Breast epithelium (tissue), 4 donors: Measurements from ENCODE around the gene ZNF688. TPM values are rescaled to one million over a fixed set of nuclear protein-coding genes. Genes with fewer than 3 reads are reported as not detected.
A peak's percentile ranks its signal among the peaks of the same experiment; 100 is the strongest.

ENCODE experiments used
- DNase-seq, 2 donors: peaks; one replicate each; pipeline ENCODE4 v3.0.0-alpha.2; 2019; ENCODE audit warnings: low spot score in 2 of 2
- H3K27ac ChIP-seq, 2 donors: fragments of 200-600 bp; sonication (generic) in 1 of 2; one replicate each; pipeline ENCODE4 v1.5.1; 2016 to 2019; ENCODE audit warnings: mild to moderate bottlenecking in 1 of 2
- H3K27me3 ChIP-seq, 2 donors: fragments of 200-600 bp; sonication (generic) in 1 of 2; one replicate each; pipeline versions ENCODE4 v1.5.1 to v1.6.0; 2017 to 2019; ENCODE audit warnings: control low read depth in 1 of 2, mild to moderate bottlenecking in 1 of 2
- H3K36me3 ChIP-seq: fragments of 200-600 bp; one replicate; pipeline ENCODE4 v1.5.1; 2019
- H3K4me1 ChIP-seq, 2 donors: fragments of 200-600 bp; sonication (generic); one replicate each; pipeline ENCODE4 v1.5.1; 2016 to 2019; ENCODE audit warnings: control low read depth in 1 of 2
- H3K4me3 ChIP-seq, 3 donors: fragments of 200-600 bp; sonication (generic); 1 replicate in 2 of 3; 2 replicates in 1 of 3; pipeline ENCODE4 v1.5.1; 2016 to 2019; ENCODE audit warnings: mild to moderate bottlenecking in 3 of 3, moderate library complexity in 2 of 3
- H3K9me3 ChIP-seq, 2 donors: fragments of 200-600 bp; sonication (generic) in 1 of 2; one replicate each; pipeline ENCODE4 v1.5.1; 2016 to 2019; ENCODE audit warnings: control low read depth in 1 of 2
- POLR2A ChIP-seq: fragments of 450-650 bp; IDR thresholded peaks from one replicate; pipeline ENCODE4 v1.6.1; 2016; ENCODE audit warnings: antibody characterized with exemption, mild to moderate bottlenecking, moderate library complexity
- POLR2AphosphoS5 ChIP-seq, 3 donors: sonication (generic); formaldehyde crosslinking; IDR thresholded peaks; one replicate each; pipeline ENCODE4 v1.6.1; 2017; ENCODE audit warnings: antibody characterized with exemption in 3 of 3
- intact Hi-C: fragments of 100-400 bp; cut with DNase I; formaldehyde crosslinking; loops from one replicate; pipeline ENCODE4 v1.15.1; 2023; ENCODE audit warnings: low total_unique reads
- total RNA-seq, 3 donors: library from RNA; depleted of rRNA; stranded (reverse); fragments of >200 nt; gene quantifications; one replicate each; pipeline ENCODE4 v1.1.0, GENCODE V29; 2016
- TF ChIP-seq, protein P1 (sequence below), 3 donors: fragments of 450-650 bp; IDR thresholded peaks; one replicate each; pipeline ENCODE4 v1.5.1; 2016 to 2017; ENCODE audit warnings: antibody characterized with exemption in 3 of 3, mild to moderate bottlenecking in 3 of 3, moderate library complexity in 3 of 3

ZNF688 gene
- total RNA-seq, 3 donors from 2014 or later: 17.4 to 18.4 (median 18.4) TPM

DNA sequence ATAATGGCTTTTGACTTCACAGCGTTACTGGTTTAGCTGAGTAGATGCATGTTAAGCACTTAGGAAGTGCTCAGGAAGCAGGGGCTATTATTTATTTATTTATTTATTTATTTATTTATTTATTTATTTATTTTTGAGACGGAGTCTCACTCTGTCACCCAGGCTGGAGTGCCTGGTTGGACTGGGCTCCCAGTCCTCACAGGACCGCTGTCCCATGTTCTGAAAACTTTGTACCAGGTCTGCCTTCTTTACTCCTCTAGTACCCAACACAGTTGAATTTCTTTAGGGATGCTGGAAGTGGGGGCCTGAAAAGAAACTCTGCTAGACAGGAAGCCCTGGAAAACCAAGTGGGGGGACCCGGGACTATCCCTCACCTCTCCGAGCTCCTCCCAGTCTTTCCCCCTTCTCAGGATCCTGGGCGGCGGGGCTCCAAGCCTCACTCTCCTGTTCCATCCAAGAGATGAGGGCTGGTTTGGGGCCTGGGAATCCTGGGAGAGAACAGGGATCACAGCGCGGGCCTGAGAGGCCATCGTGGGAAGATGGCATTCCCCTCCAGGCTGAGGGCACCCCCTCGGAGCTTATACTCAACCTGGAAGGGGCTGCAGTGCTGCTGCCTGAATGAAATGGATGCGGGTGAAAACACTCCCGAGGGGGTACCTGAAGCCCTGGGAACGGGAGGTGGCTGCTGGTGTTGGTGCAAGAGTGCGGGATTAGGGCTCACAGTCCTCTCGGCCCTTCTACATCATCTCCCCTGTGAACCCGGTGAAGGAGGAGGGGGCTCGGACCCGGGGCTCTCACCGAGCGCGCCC is 674 bp downstream of the ZNF688 start:
- H3K27ac ChIP-seq: peak overlapping the region; percentile 98
- H3K4me1 ChIP-seq: peaks cover 3 to 8% of the 10 kb centered on the region in 2 donors
- DNase-seq: no peak
- no peaks in the 10 kb centered on the region for H3K27me3 ChIP-seq
- H3K4me3 ChIP-seq: peak overlapping the region; percentile 80 to 89 (median 84)
- no peaks in the 10 kb centered on the region for H3K36me3 ChIP-seq
- TF ChIP-seq POLR2AphosphoS5 (IDR thresholded peaks at IDR 0.05): no peak
- no peak for TF ChIP-seq POLR2A
- TF ChIP-seq, protein P1, sequence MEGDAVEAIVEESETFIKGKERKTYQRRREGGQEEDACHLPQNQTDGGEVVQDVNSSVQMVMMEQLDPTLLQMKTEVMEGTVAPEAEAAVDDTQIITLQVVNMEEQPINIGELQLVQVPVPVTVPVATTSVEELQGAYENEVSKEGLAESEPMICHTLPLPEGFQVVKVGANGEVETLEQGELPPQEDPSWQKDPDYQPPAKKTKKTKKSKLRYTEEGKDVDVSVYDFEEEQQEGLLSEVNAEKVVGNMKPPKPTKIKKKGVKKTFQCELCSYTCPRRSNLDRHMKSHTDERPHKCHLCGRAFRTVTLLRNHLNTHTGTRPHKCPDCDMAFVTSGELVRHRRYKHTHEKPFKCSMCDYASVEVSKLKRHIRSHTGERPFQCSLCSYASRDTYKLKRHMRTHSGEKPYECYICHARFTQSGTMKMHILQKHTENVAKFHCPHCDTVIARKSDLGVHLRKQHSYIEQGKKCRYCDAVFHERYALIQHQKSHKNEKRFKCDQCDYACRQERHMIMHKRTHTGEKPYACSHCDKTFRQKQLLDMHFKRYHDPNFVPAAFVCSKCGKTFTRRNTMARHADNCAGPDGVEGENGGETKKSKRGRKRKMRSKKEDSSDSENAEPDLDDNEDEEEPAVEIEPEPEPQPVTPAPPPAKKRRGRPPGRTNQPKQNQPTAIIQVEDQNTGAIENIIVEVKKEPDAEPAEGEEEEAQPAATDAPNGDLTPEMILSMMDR (IDR thresholded peaks at IDR 0.05): no peak
- intact Hi-C loops: no loop called here
- no peaks in the 10 kb centered on the region for H3K9me3 ChIP-seq

DNA sequence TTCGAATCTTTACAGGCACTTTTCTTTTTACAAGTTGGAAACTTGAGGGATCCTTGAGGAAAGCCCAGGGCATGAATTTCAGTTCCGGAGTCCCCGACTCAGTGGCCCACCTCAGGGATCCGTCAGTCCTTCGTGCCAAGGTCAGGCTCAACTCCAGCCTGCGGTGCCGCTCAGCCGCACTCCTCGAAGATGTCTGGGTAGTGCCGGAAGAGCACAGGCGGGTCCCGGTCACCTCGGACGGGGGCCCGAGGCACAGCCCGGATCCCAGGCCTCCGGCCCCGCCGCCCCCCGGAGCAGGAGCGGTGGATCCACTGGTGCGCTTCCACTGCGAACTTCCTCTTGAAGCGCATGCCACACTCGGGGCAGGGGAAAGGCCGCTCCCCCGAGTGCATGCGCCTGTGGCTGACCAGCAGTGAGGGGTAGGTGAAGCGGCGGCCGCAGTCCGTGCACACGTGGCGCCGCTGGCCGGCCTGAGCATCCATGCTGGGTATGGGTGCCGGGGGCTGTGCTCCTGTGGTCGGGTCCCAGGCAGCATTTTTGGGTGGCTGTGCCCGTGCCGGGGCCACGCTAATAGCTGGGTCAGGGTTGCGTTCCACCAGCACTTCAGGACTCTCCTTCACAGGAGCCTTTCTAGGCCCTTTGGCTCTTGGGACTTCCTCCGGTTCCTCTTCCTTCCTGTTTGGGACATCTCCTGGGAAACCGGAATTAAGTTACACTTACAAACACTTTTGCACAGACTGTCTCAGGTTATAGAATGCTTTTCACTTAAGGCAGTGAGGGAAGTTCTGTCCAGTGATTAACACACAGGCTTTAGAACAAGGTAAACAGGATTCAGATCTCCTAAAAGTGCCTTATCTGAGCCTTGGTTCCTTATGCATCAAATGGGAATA is 1.5 kb downstream of the ZNF688 start:
- DNase-seq: no peak
- no peaks in the 10 kb centered on the region for H3K36me3 ChIP-seq
- TF ChIP-seq POLR2AphosphoS5 (IDR thresholded peaks at IDR 0.05) (no peak), POLR2A (no peak)
- peak overlapping the region; percentile 49 to 98 for H3K27ac ChIP-seq
- H3K9me3 ChIP-seq: no peaks in the 10 kb centered on the region
- peaks cover 3 to 8% of the 10 kb centered on the region in 2 donors for H3K4me1 ChIP-seq
- intact Hi-C loops: no loop called here
- H3K27me3 ChIP-seq: no peaks in the 10 kb centered on the region
- peak overlapping the region in 2 of 3 donors; percentile 84 to 89 for H3K4me3 ChIP-seq

DNA sequence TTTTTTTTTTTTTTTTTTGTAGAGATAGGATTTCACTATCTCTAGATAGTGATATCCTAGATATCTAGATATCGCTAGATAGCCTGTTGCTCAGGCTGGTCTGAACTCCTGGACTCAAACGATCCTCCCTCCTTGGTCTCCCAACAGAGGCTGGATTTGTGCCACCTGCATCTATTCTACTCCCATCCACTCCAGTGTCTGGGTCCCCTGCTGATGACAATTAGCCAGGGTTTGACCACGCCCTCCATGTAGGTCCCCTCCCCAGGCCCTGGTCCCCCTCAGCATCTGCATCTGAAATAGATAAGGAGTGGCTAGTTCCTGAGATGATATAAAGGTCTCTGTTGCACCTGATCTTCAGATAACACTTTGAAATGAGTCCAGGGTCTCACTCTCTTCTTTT is 2.2 kb downstream of the ZNF688 start:
- H3K4me3 ChIP-seq: no peak overlapping the region
- no peaks in the 10 kb centered on the region for H3K36me3 ChIP-seq
- H3K4me1 ChIP-seq: peaks cover 3 to 8% of the 10 kb centered on the region in 2 donors
- intact Hi-C loops: no loop called here
- TF ChIP-seq, protein P1 (IDR thresholded peaks at IDR 0.05): no peak
- H3K9me3 ChIP-seq: no peaks in the 10 kb centered on the region
- no peaks in the 10 kb centered on the region for H3K27me3 ChIP-seq
- no peak for DNase-seq
- no peak overlapping the region for H3K27ac ChIP-seq

DNA sequence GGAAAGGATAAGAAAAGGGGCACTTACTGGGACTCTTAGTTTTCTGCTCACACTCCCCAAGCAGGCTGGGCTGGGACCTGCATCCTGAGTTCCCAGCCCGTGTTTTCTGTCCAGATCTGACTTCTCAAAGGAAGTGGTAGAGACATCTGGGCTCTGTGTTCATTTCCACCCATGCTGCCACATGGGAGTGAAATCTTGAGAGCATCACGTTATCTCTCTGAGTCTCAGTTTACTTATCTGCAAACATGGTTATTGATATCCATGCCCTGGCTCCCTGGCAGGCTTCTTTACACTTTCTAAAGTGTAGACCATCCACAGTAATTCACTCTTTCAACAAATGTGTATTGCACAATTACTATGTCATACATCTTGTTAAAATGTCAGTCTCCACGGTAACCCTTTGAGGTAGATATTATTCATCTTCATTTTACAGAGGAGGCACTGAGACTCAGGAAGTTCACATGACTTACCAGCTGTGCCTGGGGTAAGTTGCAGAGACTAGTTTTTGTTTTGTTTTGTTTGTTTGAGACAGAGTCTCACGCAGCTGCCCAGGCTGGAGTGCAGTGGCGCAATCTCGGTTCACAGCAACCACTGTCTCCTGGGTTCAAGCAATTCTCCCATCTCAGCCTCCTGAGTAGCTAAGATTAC is 3.4 kb downstream of the ZNF688 start:
- Histone ChIP-seq H3K27me3 (no peaks in the 10 kb centered on the region), H3K36me3 (no peaks in the 10 kb centered on the region), H3K4me1 (peaks cover 3 to 8% of the 10 kb centered on the region in 2 donors), H3K4me3 (no peak overlapping the region), H3K27ac (no peak overlapping the region), H3K9me3 (no peaks in the 10 kb centered on the region)
- no peak for DNase-seq
- intact Hi-C loops: no loop called here
- TF ChIP-seq, protein P1 (IDR thresholded peaks at IDR 0.05): no peak
- TF ChIP-seq POLR2AphosphoS5 (IDR thresholded peaks at IDR 0.05) (no peak), POLR2A (no peak)

DNA sequence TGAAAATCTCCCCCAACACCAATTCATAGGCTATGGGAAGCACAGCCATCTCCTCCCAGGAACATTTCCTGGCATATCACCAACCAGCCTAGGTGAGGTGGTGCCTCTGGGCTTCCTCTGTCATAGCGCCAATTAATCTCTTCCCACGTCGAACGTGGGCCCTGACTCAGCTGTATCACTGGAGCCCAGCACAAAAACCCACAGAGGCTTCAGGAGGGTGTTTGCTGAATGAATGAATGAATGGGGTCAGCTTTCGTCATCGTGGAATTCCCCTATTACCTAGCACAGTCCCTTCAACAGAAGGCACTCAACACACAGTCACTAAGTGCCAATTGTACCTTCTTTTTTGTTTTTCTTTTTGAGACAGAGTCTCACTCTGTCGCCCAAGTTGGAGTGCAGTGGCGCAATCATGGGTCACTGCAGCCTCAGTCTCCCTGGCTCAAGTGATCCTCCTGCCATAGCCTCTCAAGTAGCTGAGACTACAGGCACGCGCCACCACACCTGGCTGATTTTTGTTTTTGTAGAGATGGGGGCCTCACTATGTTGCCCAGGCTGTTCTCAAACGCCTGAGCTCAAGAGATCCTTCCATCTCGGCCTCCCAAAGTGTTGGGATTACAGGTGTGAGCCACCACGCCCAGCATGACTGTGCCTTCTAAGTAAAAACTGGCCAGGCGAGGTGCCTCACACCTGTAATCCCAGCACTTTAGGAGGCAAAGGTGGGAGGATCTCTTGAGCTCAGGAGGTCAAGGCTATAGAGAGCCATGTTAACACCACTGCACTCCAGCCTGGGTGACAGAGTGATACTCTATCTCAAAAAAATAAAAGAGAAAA is 4.1 kb downstream of the ZNF688 start:
- DNase-seq: no peak

More for the DNA sequence above, 4.1 kb downstream of the ZNF688 start:
- no peak overlapping the region for H3K27ac ChIP-seq
- intact Hi-C loops: no loop called here
- no peak overlapping the region for H3K4me3 ChIP-seq
- no peaks in the 10 kb centered on the region for H3K27me3 ChIP-seq
- no peaks in the 10 kb centered on the region for H3K9me3 ChIP-seq
- H3K4me1 ChIP-seq: peaks cover 3 to 8% of the 10 kb centered on the region in 2 donors
- H3K36me3 ChIP-seq: no peaks in the 10 kb centered on the region
- TF ChIP-seq, protein P1 (IDR thresholded peaks at IDR 0.05): no peak
- TF ChIP-seq POLR2AphosphoS5 (IDR thresholded peaks at IDR 0.05) (no peak), POLR2A (no peak)
